OCI-LY7 (cell line): ENCODE data around the gene DNASE2B.

Experiments
- CTCF ChIP-seq: fragments of 200-600 bp; sonication (generic); conservative IDR thresholded peaks from 2 replicates; pipeline ENCODE4 v1.5.1; 2014; ENCODE audit warnings: mild to moderate bottlenecking, antibody characterized with exemption, low read length, moderate library complexity, mixed read lengths
- EZH2phosphoT487 ChIP-seq: fragments of 200-600 bp; sonication (generic); IDR thresholded peaks from 2 replicates; pipeline ENCODE4 v1.6.1; 2018; ENCODE audit warnings: low read depth, borderline replicate concordance, mild to moderate bottlenecking, mixed run types, antibody characterized with exemption, low read length, moderate library complexity, mixed read lengths

- no peak for TF ChIP-seq CTCF
- TF ChIP-seq EZH2phosphoT487: no peak
Observed at GRCh38 chr1:84358695-84359094, 39.6 kb upstream of the DNASE2B start.
